Panc1 (cell line): ENCODE data around the gene MYO5B. TPM values are rescaled to one million over a fixed set of nuclear protein-coding genes. Genes with fewer than 3 reads are reported as not detected.

Experiments used
- ATAC-seq: fragments of 200-7000 bp; cut with Tn5 transposase; 2 replicates; pipeline ENCODE4 v1.9.1; 2020; ENCODE audit warnings: mild to moderate bottlenecking, moderate library complexity
- BruUV-seq: library from RNA; stranded (reverse); fragments of 400-500 nt; replicated peaks from 2 replicates; lab custom pipeline; 2021; lab: Mats Ljungman, UMichigan
- CTCF ChIA-PET: fragments of 300-600 bp; sonication (Branson Sonifier 250); formaldehyde crosslinking; loops from one replicate; lab custom pipeline; 2022; ENCODE audit warnings: antibody characterized with exemption; lab: Charles Lee
- POLR2A ChIA-PET: fragments of 300-600 bp; sonication (Branson Sonifier 250); formaldehyde crosslinking; loops from one replicate; lab custom pipeline; 2022; ENCODE audit warnings: antibody characterized with exemption; lab: Charles Lee
- DNase-seq: peaks from one replicate; pipeline ENCODE4 v3.0.0-alpha.2; 2010; ENCODE audit warnings: low read depth, low spot score
- H3K27ac ChIP-seq: 2 replicates; pipeline ENCODE4 v1.5.1; 2011; ENCODE audit warnings: mild to moderate bottlenecking, low read length, inconsistent platforms
- H3K27me3 ChIP-seq: fragments of 200-500 bp; sonication (Bioruptor generic); 2 replicates; pipeline ENCODE4 v1.6.0; 2014; ENCODE audit warnings: low read length, inconsistent platforms; ENCODE audit not compliant: control insufficient read depth, insufficient read depth
- H3K36me3 ChIP-seq: fragments of 200-500 bp; sonication (Bioruptor generic); 2 replicates; pipeline ENCODE4 v1.5.1; 2014; ENCODE audit warnings: inconsistent platforms, mild to moderate bottlenecking, low read length, moderate library complexity; ENCODE audit not compliant: control insufficient read depth, insufficient read depth
- H3K4me1 ChIP-seq: 2 replicates; pipeline ENCODE4 v1.5.1; 2011; ENCODE audit warnings: inconsistent platforms, mild to moderate bottlenecking, low read length, moderate library complexity; ENCODE audit not compliant: control insufficient read depth, insufficient read depth
- H3K4me3 ChIP-seq, 2 experiments: 2 replicates each; pipeline ENCODE4 v1.5.1; 2011 to 2012; ENCODE audit warnings: low read depth in 2 of 2, low read length in 2 of 2, mild to moderate bottlenecking in 2 of 2, inconsistent platforms in 1 of 2, moderate library complexity in 1 of 2
- H3K9me3 ChIP-seq: fragments of 200-500 bp; sonication (Bioruptor generic); 2 replicates; pipeline ENCODE4 v1.5.1; 2014; ENCODE audit warnings: low read depth, mild to moderate bottlenecking, inconsistent platforms, low read length, moderate library complexity; ENCODE audit not compliant: control insufficient read depth, insufficient read depth
- CTCF ChIP-seq: fragments of 450-650 bp; IDR thresholded peaks from 2 replicates; pipeline ENCODE4 v1.5.1; 2017; ENCODE audit warnings: mild to moderate bottlenecking
- POLR2AphosphoS5 ChIP-seq: IDR thresholded peaks from 2 replicates; pipeline ENCODE4 v1.6.1; 2012; ENCODE audit warnings: mild to moderate bottlenecking, low read depth, low read length, moderate library complexity
- REST ChIP-seq, 2 experiments: IDR thresholded peaks; 2 replicates each; pipeline ENCODE4 v1.6.1; 2011 to 2012; ENCODE audit warnings: low read depth in 2 of 2, control low read depth in 1 of 2, low read length in 1 of 2, mild to moderate bottlenecking in 1 of 2, moderate library complexity in 1 of 2; ENCODE audit not compliant: insufficient read depth in 1 of 2
- SIN3A ChIP-seq: IDR thresholded peaks from 2 replicates; pipeline ENCODE4 v1.6.1; 2012; ENCODE audit warnings: low read depth, mild to moderate bottlenecking, low read length, moderate library complexity, borderline replicate concordance; ENCODE audit not compliant: insufficient read depth
- TCF7L2 ChIP-seq: IDR thresholded peaks from 2 replicates; pipeline ENCODE4 v1.6.1; 2011; ENCODE audit warnings: mild to moderate bottlenecking, low read depth, low read length, inconsistent platforms
- in situ Hi-C: cut with HindIII; loops from 2 replicates; pipeline ENCODE4 v1.10.0; 2016; ENCODE audit warnings: low sequenced_read_pairs, low pct_unique_long_range_greater_than_20kb
- intact Hi-C: fragments of 100-400 bp; cut with micrococcal nuclease; formaldehyde crosslinking; loops from one replicate; pipeline ENCODE4 v1.10.0; 2022; ENCODE audit not compliant: unreplicated experiment
- total RNA-seq: library from RNA; stranded (reverse); gene quantifications from one replicate; pipeline ENCODE4 v1.2.1, GENCODE V29; 2021; ENCODE audit not compliant: unreplicated experiment

MYO5B gene
- total RNA-seq, 1 experiment from 2014 or later = 0.31 TPM

GRCh38 chr18:49863769-49864621 lies 331.0 kb downstream of the MYO5B start:
- no peak overlapping the region for H3K4me3 ChIP-seq
- intact Hi-C loops = no loop called here
- no peak for TF ChIP-seq POLR2AphosphoS5
- TF ChIP-seq CTCF = no peak
- TF ChIP-seq REST (IDR thresholded peaks at IDR 0.05; ENCODE audit: insufficient read depth in 1 of 2, low read depth in 2 of 2, low read length in 1 of 2) = no peak
- no peak for TF ChIP-seq TCF7L2
- TF ChIP-seq SIN3A = no peak
- CTCF ChIA-PET = no interaction called here
- no peaks in the 10 kb centered on the region for H3K36me3 ChIP-seq
- no peaks in the 10 kb centered on the region; the same call in 1 of the 2 replicates for H3K4me1 ChIP-seq
- no peak for ATAC-seq
- in situ Hi-C loops = no loop called here
- no peak for DNase-seq
- BruUV-seq = no TSS peak
- no peaks in the 10 kb centered on the region for H3K9me3 ChIP-seq
- H3K27ac ChIP-seq = no peak overlapping the region
- H3K27me3 ChIP-seq = no peaks in the 10 kb centered on the region
- POLR2A ChIA-PET = no interaction called here

GRCh38 chr18:49862656-49863385 lies 332.1 kb downstream of the MYO5B start:
- no peaks in the 10 kb centered on the region; the same call in 1 of the 2 replicates for H3K4me1 ChIP-seq
- POLR2A ChIA-PET = no interaction called here
- H3K4me3 ChIP-seq = no peak overlapping the region
- ATAC-seq = no peak
- TF ChIP-seq REST (IDR thresholded peaks at IDR 0.05; ENCODE audit: insufficient read depth in 1 of 2, low read depth in 2 of 2, low read length in 1 of 2) (no peak), POLR2AphosphoS5 (no peak), TCF7L2 (no peak), CTCF (no peak), SIN3A (no peak)
- H3K27me3 ChIP-seq = no peaks in the 10 kb centered on the region
- H3K9me3 ChIP-seq = no peaks in the 10 kb centered on the region
- H3K27ac ChIP-seq = no peak overlapping the region
- in situ Hi-C loops = no loop called here
- no TSS peak for BruUV-seq
- DNase-seq = no peak
- intact Hi-C loops = no loop called here
- CTCF ChIA-PET = no interaction called here
- no peaks in the 10 kb centered on the region for H3K36me3 ChIP-seq
